Vagina (tissue), 2 donors: ENCODE results near the gene TMEM42.

Experiments
- CTCF ChIP-seq, 3 experiments: fragments of 450-650 bp in 2 of 3; fragments of 200-600 bp in 1 of 3; sonication (generic) in 1 of 3; IDR thresholded peaks; one replicate each; pipeline ENCODE4 v1.5.1; 2017 to 2019; ENCODE audit warnings: antibody characterized with exemption in 3 of 3, mild to moderate bottlenecking in 2 of 3, moderate library complexity in 2 of 3
- POLR2A ChIP-seq, 2 donors: fragments of 450-650 bp; IDR thresholded peaks; one replicate each; pipeline ENCODE4 v1.6.1; 2017; ENCODE audit warnings: antibody characterized with exemption in 2 of 2, mild to moderate bottlenecking in 2 of 2, moderate library complexity in 2 of 2
- POLR2AphosphoS5 ChIP-seq, 2 donors: sonication (generic); formaldehyde crosslinking; IDR thresholded peaks; one replicate each; pipeline ENCODE4 v1.9.0; 2017; ENCODE audit warnings: antibody characterized with exemption in 2 of 2, mild to moderate bottlenecking in 2 of 2, low read depth in 1 of 2; ENCODE audit not compliant: insufficient read depth in 1 of 2

- TF ChIP-seq POLR2A (IDR thresholded peaks at IDR 0.05): no peak
- TF ChIP-seq CTCF (IDR thresholded peaks at IDR 0.05): no peak
- no peak for TF ChIP-seq POLR2AphosphoS5 (IDR thresholded peaks at IDR 0.05; ENCODE audit: insufficient read depth in 1 of 2, low read depth in 1 of 2)
These were observed 25.4 kb downstream of the TMEM42 start for GRCh38 chr3:44887101-44887500.
